Caco-2 (cell line): ENCODE data around the gene LCE5A. TPM values are rescaled to one million over a fixed set of nuclear protein-coding genes. Genes with fewer than 3 reads are reported as not detected.

Experiments used
- BruUV-seq: library from RNA; stranded (reverse); fragments of 400-500 nt; replicated peaks from 2 replicates; lab custom pipeline; 2021; lab: Mats Ljungman, UMichigan
- CTCF ChIA-PET: fragments of 300-600 bp; sonication (Branson Sonifier 250); formaldehyde crosslinking; loops from one replicate; lab custom pipeline; 2022; ENCODE audit warnings: antibody characterized with exemption; lab: Charles Lee
- POLR2A ChIA-PET: fragments of 300-600 bp; sonication (Branson Sonifier 250); formaldehyde crosslinking; loops from one replicate; lab custom pipeline; 2022; ENCODE audit warnings: antibody characterized with exemption; lab: Charles Lee
- DNase-seq, 2 experiments: peaks; one replicate each; pipeline versions ENCODE4 v3.0.0 to v3.0.0-alpha.2; 2020 to 2022
- H3K27me3 ChIP-seq: replicated peaks from 2 replicates; pipeline ENCODE4 v1.6.0; 2011; ENCODE audit warnings: low read length; ENCODE audit not compliant: control insufficient read depth, insufficient read depth
- H3K36me3 ChIP-seq: 2 replicates; pipeline ENCODE4 v1.5.1; 2011; ENCODE audit warnings: low read length; ENCODE audit not compliant: control insufficient read depth, insufficient read depth
- H3K4me1 ChIP-seq: fragments of 250-450 bp; sonication (Bioruptor Pico); 2 replicates; pipeline ENCODE4 v1.5.1; 2020; ENCODE audit warnings: mild to moderate bottlenecking
- H3K4me3 ChIP-seq: 2 replicates; pipeline ENCODE4 v1.5.1; 2011; ENCODE audit warnings: low read depth, mild to moderate bottlenecking, control low read depth, low read length
- H3K9me3 ChIP-seq: fragments of 250-450 bp; sonication (Bioruptor Pico); 2 replicates; pipeline ENCODE4 v1.5.1; 2020; ENCODE audit warnings: mild to moderate bottlenecking, moderate library complexity
- H3K27ac Mint-ChIP-seq: one replicate; pipeline ENCODE4 v1.8.0; 2022; ENCODE audit warnings: mixed read lengths; ENCODE audit not compliant: unreplicated experiment
- H3K27me3 Mint-ChIP-seq: one replicate; pipeline ENCODE4 v1.8.0; 2022; ENCODE audit warnings: mixed read lengths; ENCODE audit not compliant: insufficient read depth, unreplicated experiment
- H3K36me3 Mint-ChIP-seq: one replicate; pipeline ENCODE4 v1.8.0; 2022; ENCODE audit warnings: mild to moderate bottlenecking, mixed read lengths; ENCODE audit not compliant: insufficient read depth, unreplicated experiment
- H3K4me1 Mint-ChIP-seq: one replicate; pipeline ENCODE4 v1.8.0; 2022; ENCODE audit warnings: low read depth, mixed read lengths; ENCODE audit not compliant: unreplicated experiment
- H3K4me3 Mint-ChIP-seq: one replicate; pipeline ENCODE4 v1.8.0; 2022; ENCODE audit warnings: mild to moderate bottlenecking, moderate library complexity, mixed read lengths; ENCODE audit not compliant: unreplicated experiment
- H3K9me3 Mint-ChIP-seq: one replicate; pipeline ENCODE4 v1.8.0; 2022; ENCODE audit warnings: mixed read lengths; ENCODE audit not compliant: unreplicated experiment
- intact Hi-C: fragments of 100-400 bp; cut with micrococcal nuclease; formaldehyde crosslinking; loops from one replicate; pipeline ENCODE4 v1.10.0; 2022; ENCODE audit not compliant: unreplicated experiment
- total RNA-seq: library from RNA; stranded (reverse); gene quantifications from 2 replicates; pipeline ENCODE4 v1.2.3, GENCODE V29; 2022
- TF ChIP-seq, protein P1 (sequence below), 2 experiments: fragments of 200-600 bp in 1 of 2; IDR thresholded peaks; 1 replicate in 1 of 2; 2 replicates in 1 of 2; pipeline versions ENCODE4 v1.5.1 to v1.8.0; 2011 to 2022; ENCODE audit warnings: antibody characterized with exemption in 1 of 2, control low read depth in 1 of 2, inconsistent platforms in 1 of 2, low read depth in 1 of 2, low read length in 1 of 2, mild to moderate bottlenecking in 1 of 2, moderate library complexity in 1 of 2; ENCODE audit not compliant: insufficient read depth in 1 of 2, severe bottlenecking in 1 of 2, unreplicated experiment in 1 of 2

The LCE5A gene
- total RNA-seq, 1 experiment from 2014 or later: not detected

DNA sequence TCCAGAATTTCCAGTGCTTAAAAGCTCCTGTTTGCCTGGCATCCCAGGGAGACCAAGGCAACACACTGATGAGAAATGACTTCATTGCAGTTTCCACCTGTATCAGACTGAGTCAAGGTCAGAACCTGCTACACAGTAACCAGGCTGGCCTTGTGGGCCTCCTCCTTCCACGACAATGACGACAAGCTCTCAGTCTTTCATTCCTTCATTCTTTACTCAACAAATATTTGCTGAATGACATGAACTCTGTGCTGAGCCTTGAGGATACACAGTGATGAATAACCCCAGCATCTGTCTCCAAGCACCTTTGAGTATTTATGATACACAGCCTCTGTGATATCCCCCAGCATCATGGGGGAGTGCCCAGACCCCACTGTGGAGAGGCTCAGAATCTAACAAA lies 8.9 kb upstream of the LCE5A start:
- BruUV-seq: no TSS peak
- H3K9me3 Mint-ChIP-seq: no peaks in the 10 kb centered on the region
- Histone ChIP-seq H3K27me3 (no peaks in the 10 kb centered on the region), H3K9me3 (no peaks in the 10 kb centered on the region), H3K4me1 (peaks cover 17% of the 10 kb centered on the region), H3K36me3 (no peaks in the 10 kb centered on the region), H3K4me3 (no peak overlapping the region)
- DNase-seq: peak; percentile 52 to 60
- no peak overlapping the region for H3K4me3 Mint-ChIP-seq
- H3K27ac Mint-ChIP-seq: peak overlapping the region; percentile 50
- CTCF ChIA-PET: interaction anchor here (1.0 to 1.7 kb wide), 2 partner anchors 10 to 32 kb away, joined by 5 to 7 read pairs; no protein-coding TSS in a partner anchor
- TF ChIP-seq, protein P1, sequence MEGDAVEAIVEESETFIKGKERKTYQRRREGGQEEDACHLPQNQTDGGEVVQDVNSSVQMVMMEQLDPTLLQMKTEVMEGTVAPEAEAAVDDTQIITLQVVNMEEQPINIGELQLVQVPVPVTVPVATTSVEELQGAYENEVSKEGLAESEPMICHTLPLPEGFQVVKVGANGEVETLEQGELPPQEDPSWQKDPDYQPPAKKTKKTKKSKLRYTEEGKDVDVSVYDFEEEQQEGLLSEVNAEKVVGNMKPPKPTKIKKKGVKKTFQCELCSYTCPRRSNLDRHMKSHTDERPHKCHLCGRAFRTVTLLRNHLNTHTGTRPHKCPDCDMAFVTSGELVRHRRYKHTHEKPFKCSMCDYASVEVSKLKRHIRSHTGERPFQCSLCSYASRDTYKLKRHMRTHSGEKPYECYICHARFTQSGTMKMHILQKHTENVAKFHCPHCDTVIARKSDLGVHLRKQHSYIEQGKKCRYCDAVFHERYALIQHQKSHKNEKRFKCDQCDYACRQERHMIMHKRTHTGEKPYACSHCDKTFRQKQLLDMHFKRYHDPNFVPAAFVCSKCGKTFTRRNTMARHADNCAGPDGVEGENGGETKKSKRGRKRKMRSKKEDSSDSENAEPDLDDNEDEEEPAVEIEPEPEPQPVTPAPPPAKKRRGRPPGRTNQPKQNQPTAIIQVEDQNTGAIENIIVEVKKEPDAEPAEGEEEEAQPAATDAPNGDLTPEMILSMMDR (IDR thresholded peaks at IDR 0.05; ENCODE audit: insufficient read depth in 1 of 2, low read depth in 1 of 2, low read length in 1 of 2, severe bottlenecking in 1 of 2, unreplicated experiment in 1 of 2): no peak
- peaks cover 10% of the 10 kb centered on the region for H3K4me1 Mint-ChIP-seq
- H3K36me3 Mint-ChIP-seq: no peaks in the 10 kb centered on the region
- POLR2A ChIA-PET: interaction anchor here (0.5 kb wide), 1 partner anchor 394 kb away, joined by 8 read pairs; no protein-coding TSS in a partner anchor
- H3K27me3 Mint-ChIP-seq: no peaks in the 10 kb centered on the region
- intact Hi-C loops: loop anchor here (1.0 kb wide), 2 partner anchors 24 to 32 kb away; no protein-coding TSS in a partner anchor

DNA sequence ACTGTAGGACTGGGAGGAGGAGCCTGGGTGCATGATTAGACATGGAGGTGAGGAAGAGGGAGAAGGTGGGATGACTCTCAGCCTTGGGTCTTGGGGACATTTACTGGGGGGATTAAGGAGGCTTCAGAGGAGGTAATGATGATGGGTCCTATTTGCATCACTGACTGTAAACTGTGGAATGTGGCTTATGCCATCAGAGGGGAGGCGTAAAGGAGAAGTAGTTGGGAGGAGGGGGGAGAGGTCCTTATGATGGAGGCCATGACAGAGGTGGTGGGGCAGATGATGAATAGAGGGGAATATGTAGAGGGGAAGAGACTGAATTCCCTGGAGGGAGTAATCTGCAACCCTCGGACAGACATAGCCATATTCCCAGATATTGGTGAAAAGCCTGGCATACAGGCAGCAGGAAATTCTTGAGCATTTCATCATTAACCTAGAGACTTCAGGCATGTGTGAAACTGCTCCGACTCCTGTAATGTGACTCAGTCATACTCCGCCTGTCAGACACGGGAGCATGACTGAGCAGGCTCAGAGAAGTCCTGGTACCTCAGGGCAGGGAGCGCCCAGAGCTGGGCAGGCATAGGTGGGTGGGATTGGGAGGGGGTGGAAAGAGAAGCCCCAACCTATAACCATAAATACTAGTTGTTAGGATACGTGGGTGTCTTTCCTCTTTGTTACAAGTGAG lies 8.0 kb upstream of the LCE5A start:
- POLR2A ChIA-PET: no interaction called here
- TF ChIP-seq, protein P1 (IDR thresholded peaks at IDR 0.05; ENCODE audit: insufficient read depth in 1 of 2, low read depth in 1 of 2, low read length in 1 of 2, severe bottlenecking in 1 of 2, unreplicated experiment in 1 of 2): no peak
- Histone ChIP-seq H3K27me3 (no peaks in the 10 kb centered on the region), H3K4me1 (peaks cover 17% of the 10 kb centered on the region), H3K36me3 (no peaks in the 10 kb centered on the region), H3K4me3 (no peak overlapping the region), H3K9me3 (no peaks in the 10 kb centered on the region)
- Mint-ChIP-seq H3K4me3 (no peak overlapping the region), H3K4me1 (peaks cover 10% of the 10 kb centered on the region), H3K9me3 (no peaks in the 10 kb centered on the region), H3K27me3 (no peaks in the 10 kb centered on the region), H3K27ac (peak overlapping the region; percentile 50), H3K36me3 (no peaks in the 10 kb centered on the region)
- DNase-seq: no peak
- intact Hi-C loops: loop anchor here (1.0 kb wide), 1 partner anchor 23 kb away; no protein-coding TSS in a partner anchor
- no TSS peak for BruUV-seq
- CTCF ChIA-PET: no interaction called here

DNA sequence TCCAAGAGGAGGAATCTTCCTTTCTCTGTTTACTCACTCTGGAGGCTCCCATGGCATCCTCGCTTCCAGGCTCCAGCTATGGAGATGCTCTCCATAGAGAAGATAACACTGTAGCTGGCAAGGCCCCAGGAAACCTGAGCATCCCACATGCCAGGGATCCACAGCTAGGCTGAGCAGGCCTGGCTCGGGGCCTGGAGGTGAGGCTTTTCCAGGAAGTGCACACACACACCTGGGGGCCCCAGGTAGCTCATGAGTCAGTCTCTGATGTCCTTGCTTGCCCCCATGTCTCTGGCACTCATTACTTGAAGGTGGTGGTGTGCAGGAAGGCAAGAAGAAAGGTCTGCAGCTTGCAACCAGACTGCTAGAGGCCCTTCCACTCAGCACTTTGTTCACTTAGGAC lies 5.5 kb upstream of the LCE5A start:
- H3K9me3 Mint-ChIP-seq: no peaks in the 10 kb centered on the region
- TF ChIP-seq, protein P1 (IDR thresholded peaks at IDR 0.05; ENCODE audit: insufficient read depth in 1 of 2, low read depth in 1 of 2, low read length in 1 of 2, severe bottlenecking in 1 of 2, unreplicated experiment in 1 of 2): no peak
- no peak overlapping the region for H3K4me3 Mint-ChIP-seq
- H3K36me3 Mint-ChIP-seq: no peaks in the 10 kb centered on the region
- ChIA-PET CTCF (no interaction called here), POLR2A (no interaction called here)
- no peak overlapping the region for H3K27ac Mint-ChIP-seq
- no peak overlapping the region for H3K4me3 ChIP-seq
- H3K9me3 ChIP-seq: no peaks in the 10 kb centered on the region
- no TSS peak for BruUV-seq
- peaks cover 17% of the 10 kb centered on the region for H3K4me1 ChIP-seq
- no peaks in the 10 kb centered on the region for H3K27me3 Mint-ChIP-seq
- no peaks in the 10 kb centered on the region for H3K36me3 ChIP-seq
- peaks cover 10% of the 10 kb centered on the region for H3K4me1 Mint-ChIP-seq
- no peak for DNase-seq
- H3K27me3 ChIP-seq: no peaks in the 10 kb centered on the region
- intact Hi-C loops: no loop called here
